BJ (cell line): ENCODE data around the gene CEP295NL. TPM values are rescaled to one million over a fixed set of nuclear protein-coding genes. Genes with fewer than 3 reads are reported as not detected.
A peak's percentile ranks its signal among the peaks of the same experiment; 100 is the strongest.

Experiments used
- CTCF ChIA-PET: fragments of 350-600 bp; formaldehyde crosslinking; extraction: SDS; loops from one replicate; lab custom pipeline; 2021; ENCODE audit warnings: antibody characterized with exemption, inconsistent platforms; lab: Yijun Ruan, JAX
- POLR2A ChIA-PET: fragments of 300-600 bp; sonication (Branson Sonifier 250); formaldehyde crosslinking; extraction: SDS; loops from one replicate; lab custom pipeline; 2021; ENCODE audit warnings: antibody characterized with exemption; lab: Charles Lee
- DNase-seq: peaks from one replicate; pipeline ENCODE4 v3.0.0-alpha.2; 2011; ENCODE audit warnings: low read depth
- H3K27me3 ChIP-seq: 2 replicates; pipeline ENCODE4 v1.6.0; 2011; ENCODE audit warnings: low read length; ENCODE audit not compliant: control insufficient read depth, insufficient read depth
- H3K36me3 ChIP-seq: 2 replicates; pipeline ENCODE4 v1.5.1; 2011; ENCODE audit warnings: low read length; ENCODE audit not compliant: control insufficient read depth, insufficient read depth
- H3K4me3 ChIP-seq: 2 replicates; pipeline ENCODE4 v1.5.1; 2011; ENCODE audit warnings: low read depth, mild to moderate bottlenecking, control low read depth, low read length
- polyA plus RNA-seq: library from polyadenylated mRNA; depleted of rRNA; stranded (reverse); fragments of >200 nt; gene quantifications from 2 replicates; pipeline ENCODE4 v1.2.3, GENCODE V29; 2011
- TF ChIP-seq, protein P1 (sequence below): IDR thresholded peaks from 2 replicates; pipeline ENCODE4 v1.5.1; 2011; ENCODE audit warnings: low read depth, mild to moderate bottlenecking, control low read depth, inconsistent platforms, low read length, moderate library complexity; ENCODE audit not compliant: insufficient read depth

Gene CEP295NL
- polyA plus RNA-seq, 1 experiment = 0.15 TPM

- TF ChIP-seq, protein P1, sequence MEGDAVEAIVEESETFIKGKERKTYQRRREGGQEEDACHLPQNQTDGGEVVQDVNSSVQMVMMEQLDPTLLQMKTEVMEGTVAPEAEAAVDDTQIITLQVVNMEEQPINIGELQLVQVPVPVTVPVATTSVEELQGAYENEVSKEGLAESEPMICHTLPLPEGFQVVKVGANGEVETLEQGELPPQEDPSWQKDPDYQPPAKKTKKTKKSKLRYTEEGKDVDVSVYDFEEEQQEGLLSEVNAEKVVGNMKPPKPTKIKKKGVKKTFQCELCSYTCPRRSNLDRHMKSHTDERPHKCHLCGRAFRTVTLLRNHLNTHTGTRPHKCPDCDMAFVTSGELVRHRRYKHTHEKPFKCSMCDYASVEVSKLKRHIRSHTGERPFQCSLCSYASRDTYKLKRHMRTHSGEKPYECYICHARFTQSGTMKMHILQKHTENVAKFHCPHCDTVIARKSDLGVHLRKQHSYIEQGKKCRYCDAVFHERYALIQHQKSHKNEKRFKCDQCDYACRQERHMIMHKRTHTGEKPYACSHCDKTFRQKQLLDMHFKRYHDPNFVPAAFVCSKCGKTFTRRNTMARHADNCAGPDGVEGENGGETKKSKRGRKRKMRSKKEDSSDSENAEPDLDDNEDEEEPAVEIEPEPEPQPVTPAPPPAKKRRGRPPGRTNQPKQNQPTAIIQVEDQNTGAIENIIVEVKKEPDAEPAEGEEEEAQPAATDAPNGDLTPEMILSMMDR = no peak
- no peak for DNase-seq
- Histone ChIP-seq H3K4me3 (no peak overlapping the region), H3K36me3 (peaks cover 38% of the 10 kb centered on the region), H3K27me3 (no peaks in the 10 kb centered on the region)
- ChIA-PET CTCF (interaction anchor here (0.7 to 2.4 kb wide), 4 partner anchors 98 to 144 kb away, joined by 3 to 7 read pairs (median 6); no protein-coding TSS in a partner anchor), POLR2A (interaction anchor here (0.7 kb wide), 1 partner anchor 10 kb away, joined by 4 read pairs; no protein-coding TSS in a partner anchor)
Observed at GRCh38 chr17:78852709-78853121, 50.3 kb downstream of the CEP295NL start.

DNA sequence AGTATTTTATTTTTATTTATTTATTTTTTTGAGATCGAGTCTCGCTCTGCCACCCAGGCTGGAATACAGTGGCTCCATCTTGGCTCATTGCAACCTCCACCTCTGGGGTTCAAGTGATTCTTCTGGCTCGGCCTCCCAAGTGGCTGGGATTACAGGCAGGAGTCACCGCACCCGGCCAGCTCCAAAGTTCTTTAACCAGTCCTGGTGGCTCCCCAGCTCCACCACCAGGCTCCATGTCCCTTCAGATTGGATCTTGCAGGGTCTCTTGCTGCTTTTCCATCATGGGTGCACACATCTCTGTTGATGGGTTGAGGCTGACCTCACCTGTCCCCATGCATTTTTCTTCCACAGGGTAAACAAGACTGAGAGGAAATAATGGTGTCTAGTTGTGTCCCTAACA, 54.0 kb downstream of the CEP295NL start:
- DNase-seq = no peak
- TF ChIP-seq, protein P1 = no peak
- ChIA-PET CTCF (interaction anchor here (1.4 kb wide), 1 partner anchor 122 kb away, joined by 3 read pairs; no protein-coding TSS in a partner anchor), POLR2A (no interaction called here)
- Histone ChIP-seq H3K36me3 (peaks cover 10% of the 10 kb centered on the region), H3K27me3 (no peaks in the 10 kb centered on the region), H3K4me3 (no peak overlapping the region)

- no peaks in the 10 kb centered on the region; the same call in 1 of the 2 replicates for H3K36me3 ChIP-seq
- H3K27me3 ChIP-seq = no peaks in the 10 kb centered on the region
- TF ChIP-seq, protein P1 = no peak
- H3K4me3 ChIP-seq = no peak overlapping the region
- DNase-seq = no peak
- ChIA-PET POLR2A (no interaction called here), CTCF (no interaction called here)
Observed at GRCh38 chr17:78847052-78847451, 55.9 kb downstream of the CEP295NL start.

DNA sequence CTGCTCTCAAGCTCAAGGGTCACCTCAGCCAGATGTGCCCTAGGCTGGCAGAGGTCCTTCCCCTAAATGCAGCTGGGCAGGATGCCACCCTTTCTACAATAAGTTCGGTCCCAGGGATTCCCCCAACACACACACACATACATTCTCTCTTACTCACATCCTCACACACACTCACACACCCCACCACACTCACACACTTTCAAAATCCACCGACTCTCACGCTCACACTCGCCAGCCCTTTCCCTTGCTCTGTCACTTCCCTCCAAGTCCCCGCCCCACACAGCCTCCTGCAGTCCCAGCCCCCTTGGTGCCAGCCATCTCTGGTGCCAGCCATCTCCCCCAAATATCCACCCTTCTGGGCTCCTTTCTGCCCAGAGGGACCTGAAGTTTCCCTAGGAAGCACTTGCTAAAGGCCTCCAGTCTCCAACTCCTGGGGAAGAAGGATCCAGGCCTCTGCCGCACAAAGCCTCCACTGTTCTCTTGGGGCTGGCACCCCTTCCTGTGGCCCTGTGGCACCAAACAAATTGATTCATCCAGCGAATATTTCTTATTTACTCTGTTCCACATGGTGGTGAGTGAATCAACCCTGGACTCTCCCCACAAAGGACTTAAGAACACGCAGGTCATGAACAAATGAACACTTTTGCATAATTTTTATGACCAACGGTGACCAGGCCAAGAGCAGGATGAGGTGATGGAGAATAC, 58.5 kb downstream of the CEP295NL start:
- Histone ChIP-seq H3K4me3 (no peak overlapping the region), H3K27me3 (no peaks in the 10 kb centered on the region), H3K36me3 (no peaks in the 10 kb centered on the region)
- TF ChIP-seq, protein P1 = no peak
- POLR2A ChIA-PET = no interaction called here
- CTCF ChIA-PET = interaction anchor here (0.7 to 1.7 kb wide), 3 partner anchors 83 to 347 kb away, joined by 3 to 5 read pairs (median 4); no protein-coding TSS in a partner anchor
- DNase-seq = no peak

GRCh38 chr17:78842881-78843565, 60.0 kb downstream of the CEP295NL start:
- Histone ChIP-seq H3K4me3 (no peak overlapping the region), H3K27me3 (no peaks in the 10 kb centered on the region), H3K36me3 (peaks cover 2% of the 10 kb centered on the region; the same call in 1 of the 2 replicates)
- DNase-seq = no peak
- TF ChIP-seq, protein P1 = peak; percentile 67
- ChIA-PET CTCF (interaction anchor here (1.3 to 1.7 kb wide), 4 partner anchors 20 to 346 kb away, joined by 3 to 5 read pairs (median 4); no protein-coding TSS in a partner anchor), POLR2A (no interaction called here)
